Activated B cell treated with CpG ODN at 0.5 μM for 24 hours (primary cell): Measurements from ENCODE around the gene METTL13. TPM values are rescaled to one million over a fixed set of nuclear protein-coding genes. Genes with fewer than 3 reads are reported as not detected.

Experiments
- ATAC-seq: fragments of 200-7000 bp; cut with Tn5 transposase; one replicate; pipeline ENCODE4 v1.10.0; 2021; ENCODE audit warnings: low read depth, mild to moderate bottlenecking, moderate library complexity
- CTCF ChIA-PET: fragments of 350-600 bp; sonication (Branson Sonifier 250); formaldehyde crosslinking; loops from one replicate; lab custom pipeline; 2021; ENCODE audit warnings: antibody characterized with exemption; lab: Charles Lee
- POLR2A ChIA-PET: fragments of 350-600 bp; sonication (Branson Sonifier 250); formaldehyde crosslinking; loops from one replicate; lab custom pipeline; 2021; ENCODE audit warnings: antibody characterized with exemption; lab: Charles Lee
- DNase-seq: peaks from one replicate; pipeline ENCODE4 v3.0.0; 2022
- H3K27ac Mint-ChIP-seq: one replicate; pipeline ENCODE4 v1.8.0; 2020; ENCODE audit warnings: mixed read lengths
- H3K27me3 Mint-ChIP-seq: one replicate; pipeline ENCODE4 v1.8.0; 2021; ENCODE audit warnings: mixed read lengths
- H3K36me3 Mint-ChIP-seq: one replicate; pipeline ENCODE4 v1.8.0; 2021; ENCODE audit warnings: low read depth, mixed read lengths
- H3K4me1 Mint-ChIP-seq: one replicate; pipeline ENCODE4 v1.8.0; 2021; ENCODE audit warnings: mixed read lengths
- H3K4me3 Mint-ChIP-seq: one replicate; pipeline ENCODE4 v1.8.0; 2020; ENCODE audit warnings: mild to moderate bottlenecking, mixed read lengths
- H3K9me3 Mint-ChIP-seq: one replicate; pipeline ENCODE4 v1.8.0; 2020; ENCODE audit warnings: mixed read lengths
- CTCF ChIP-seq: fragments of 200-600 bp; IDR thresholded peaks from one replicate; pipeline ENCODE4 v1.8.0; 2022; ENCODE audit warnings: antibody characterized with exemption, mild to moderate bottlenecking
- intact Hi-C: fragments of 100-400 bp; cut with micrococcal nuclease; formaldehyde crosslinking; loops from one replicate; pipeline ENCODE4 v1.15.1; 2024
- total RNA-seq: library from RNA; stranded (reverse); gene quantifications from 2 replicates; pipeline ENCODE4 v1.2.3, GENCODE V29; 2022

The METTL13 gene
- total RNA-seq, 1 donor from 2014 or later, result 35.7 TPM

DNA sequence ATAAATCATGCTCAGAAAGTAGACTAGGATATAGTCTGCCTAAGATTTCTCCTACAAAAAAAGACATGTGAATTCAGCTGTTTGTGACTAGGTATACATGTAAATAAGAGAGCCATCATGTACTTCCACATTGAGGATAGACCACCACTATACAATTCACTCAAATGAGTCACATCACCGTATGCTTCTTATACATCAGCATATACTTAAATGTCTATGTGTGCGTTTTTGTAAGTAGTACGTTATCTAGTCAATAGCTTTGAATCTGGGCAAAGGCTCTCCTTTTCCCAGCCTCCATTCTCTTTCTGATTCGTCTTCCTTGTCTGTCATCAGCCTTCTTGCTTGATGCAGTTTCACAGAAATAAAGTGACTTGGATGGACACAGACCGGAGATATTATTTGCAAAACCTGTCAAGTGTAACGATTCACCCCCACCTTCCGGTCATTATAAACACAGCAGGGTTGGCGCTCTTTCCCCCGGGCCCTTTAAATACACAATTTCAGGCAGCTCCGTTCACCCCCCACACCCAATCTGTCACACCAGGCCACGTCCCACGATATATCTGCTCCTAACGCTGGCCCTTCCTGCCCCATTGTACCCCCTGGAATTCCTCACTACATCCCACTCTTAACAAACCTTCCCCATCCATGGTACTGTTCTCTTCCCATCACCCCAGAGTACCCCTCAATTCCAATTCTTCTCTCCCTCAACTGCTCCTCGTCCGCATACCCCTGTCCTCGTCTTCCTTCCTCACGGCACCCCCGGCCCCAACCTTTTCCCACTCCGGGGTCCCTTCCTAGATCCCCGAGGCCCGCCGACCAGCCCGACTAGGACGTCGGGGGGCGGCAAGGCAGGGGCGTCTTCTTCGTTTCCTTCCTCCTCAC, 40.2 kb upstream of the METTL13 start:
- ATAC-seq, result no peak
- Mint-ChIP-seq H3K27me3 (no peaks in the 10 kb centered on the region), H3K4me3 (peak overlapping the region; percentile 100), H3K9me3 (no peaks in the 10 kb centered on the region), H3K4me1 (peaks cover 37% of the 10 kb centered on the region), H3K27ac (peak overlapping the region; percentile 100), H3K36me3 (peaks cover 31% of the 10 kb centered on the region)
- no peak for TF ChIP-seq CTCF
- intact Hi-C loops, result loop anchor here (10.0 kb wide), 2 partner anchors 1206 to 1974 kb away; partner anchors contain the start of genes GORAB and KLHL20
- ChIA-PET CTCF (interaction anchor here (1.7 kb wide), 1 partner anchor 9 kb away, joined by 4 read pairs; no protein-coding TSS in a partner anchor), POLR2A (interaction anchor here (0.5 to 4.8 kb wide), 7 partner anchors 29 to 1848 kb away, joined by 3 to 86 read pairs (median 3); partner anchors contain the start of genes METTL13, PRRC2C, SCYL3 and SUCO)
- DNase-seq, result no peak

DNA sequence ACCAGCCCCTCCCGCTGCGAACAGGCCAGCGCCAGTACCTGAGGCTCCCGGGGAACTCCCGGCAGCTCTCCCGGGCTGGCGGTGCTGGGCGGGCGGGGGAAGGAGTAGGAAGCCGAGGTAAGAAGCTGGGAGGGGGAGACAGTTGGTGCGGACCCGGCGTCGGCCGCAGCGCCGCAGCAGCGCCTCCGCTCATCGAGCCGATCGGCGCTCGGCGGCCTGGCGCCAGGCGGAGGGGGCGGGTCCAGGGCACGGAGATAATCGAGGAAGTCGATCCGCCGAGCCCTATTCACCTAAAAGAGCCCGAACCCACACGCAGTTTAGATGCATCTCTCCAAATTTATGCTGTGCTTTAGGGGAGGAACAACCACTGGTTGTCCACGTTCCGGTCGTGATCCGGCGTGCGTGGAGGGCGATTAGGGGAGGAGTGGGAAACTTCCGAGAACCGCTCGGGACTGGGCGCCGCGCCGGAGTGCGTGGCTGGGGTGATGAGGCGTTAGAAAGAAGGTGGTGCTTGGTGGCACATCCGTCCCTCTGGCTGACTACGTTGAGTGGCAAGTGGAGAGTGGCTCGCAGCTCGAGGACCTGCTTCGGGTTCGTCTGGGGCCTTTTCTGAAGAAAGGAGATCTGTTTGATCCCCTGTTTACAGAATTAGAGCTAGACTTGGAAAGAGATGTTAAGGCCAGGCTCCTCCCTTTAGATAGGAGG, 39.4 kb upstream of the METTL13 start, which contains the start of gene VAMP4:
Gene VAMP4, minus strand, starts transcription at position 194 of the 705 bp plus-strand sequence. CDS start 3,651 bp downstream, outside the sequence.
- ATAC-seq (peak; percentile 93), DNase-seq (peak; percentile 82)
- ChIA-PET POLR2A (interaction anchor here (0.7 to 4.8 kb wide), 11 partner anchors 12 to 791 kb away, joined by 3 to 86 read pairs (median 4); partner anchors contain the start of genes DNM3, METTL13, PRRC2C and SUCO), CTCF (interaction anchor here (0.8 to 1.7 kb wide), 3 partner anchors 10 to 257 kb away, joined by 3 to 4 read pairs (median 3); partner anchors contain the start of genes METTL13 and PRRC2C)
- peak within 1 kb of the TSS; percentile 100 for H3K27ac Mint-ChIP-seq
- peaks cover 23% of the 10 kb centered on the region for H3K36me3 Mint-ChIP-seq
- no peak for TF ChIP-seq CTCF
- H3K4me1 Mint-ChIP-seq, result peaks cover 37% of the 10 kb centered on the region
- peak within 1 kb of the TSS; percentile 100 for H3K4me3 Mint-ChIP-seq
- intact Hi-C loops, result loop anchor here (1.0 to 10.0 kb wide), 7 partner anchors 39 to 1973 kb away; partner anchors contain the start of genes DNM3, GORAB, KLHL20 and METTL13
- H3K27me3 Mint-ChIP-seq, result no peaks in the 10 kb centered on the region
- H3K9me3 Mint-ChIP-seq, result no peaks in the 10 kb centered on the region

GRCh38 chr1:171742577-171742922, 38.9 kb upstream of the METTL13 start:
- ATAC-seq, result peak; percentile 6
- intact Hi-C loops, result loop anchor here (1.0 to 10.0 kb wide), 7 partner anchors 39 to 1972 kb away; partner anchors contain the start of genes DNM3, GORAB, KLHL20 and METTL13
- no peak for TF ChIP-seq CTCF
- DNase-seq, result no peak
- H3K27me3 Mint-ChIP-seq, result no peaks in the 10 kb centered on the region
- POLR2A ChIA-PET, result interaction anchor here (0.9 to 4.8 kb wide), 10 partner anchors 12 to 790 kb away, joined by 3 to 86 read pairs (median 4); partner anchors contain the start of genes DNM3, METTL13, PRRC2C and SUCO
- peak overlapping the region; percentile 100 for H3K4me3 Mint-ChIP-seq
- H3K27ac Mint-ChIP-seq, result peak overlapping the region; percentile 100
- CTCF ChIA-PET, result interaction anchor here (0.8 to 1.3 kb wide), 2 partner anchors 39 to 257 kb away, joined by 3 read pairs; partner anchors contain the start of genes METTL13 and PRRC2C
- H3K9me3 Mint-ChIP-seq, result no peaks in the 10 kb centered on the region
- H3K36me3 Mint-ChIP-seq, result peaks cover 22% of the 10 kb centered on the region
- peaks cover 37% of the 10 kb centered on the region for H3K4me1 Mint-ChIP-seq

DNA sequence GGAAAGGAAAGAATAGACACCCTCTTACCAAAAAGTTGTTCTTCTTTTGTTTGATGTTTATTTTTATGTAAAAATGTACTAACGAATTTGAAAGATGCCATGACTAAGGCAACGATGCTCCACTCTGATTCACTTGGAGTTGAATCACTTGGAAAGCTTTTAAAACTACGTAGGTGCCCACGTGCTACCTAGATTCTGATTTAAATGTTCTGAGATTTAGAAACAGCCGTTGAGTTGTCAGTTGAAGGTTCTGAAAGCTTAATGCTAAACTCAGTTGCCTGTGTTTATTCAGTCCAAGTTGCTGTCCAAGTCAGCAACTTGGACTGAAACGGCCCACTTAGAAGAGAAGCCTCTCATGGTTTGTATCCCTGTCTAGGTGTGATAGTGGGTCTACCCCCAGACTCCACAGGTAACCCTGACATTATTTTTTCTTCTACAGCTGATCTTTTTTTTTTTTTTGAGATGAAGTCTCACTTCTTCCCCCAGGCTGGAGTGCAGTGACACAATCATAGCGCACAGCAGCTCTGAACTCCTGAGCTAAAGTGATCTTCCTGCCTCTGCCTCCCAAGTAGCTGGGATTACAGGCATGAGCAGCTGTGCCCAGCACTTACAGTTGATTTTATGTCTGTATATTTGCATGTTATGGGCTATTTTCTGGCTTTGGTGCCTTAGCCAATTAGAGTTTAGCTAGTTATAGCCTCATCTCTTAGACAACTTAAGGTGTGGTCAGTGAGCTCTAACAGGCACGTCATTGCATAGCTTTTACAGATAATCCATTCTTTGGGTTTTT, 38.2 kb upstream of the METTL13 start:
- Mint-ChIP-seq H3K4me1 (peaks cover 37% of the 10 kb centered on the region), H3K36me3 (peaks cover 19% of the 10 kb centered on the region), H3K9me3 (no peaks in the 10 kb centered on the region), H3K27ac (peak overlapping the region; percentile 100), H3K4me3 (peak overlapping the region; percentile 100), H3K27me3 (no peaks in the 10 kb centered on the region)
- intact Hi-C loops, result loop anchor here (10.0 kb wide), 2 partner anchors 1208 to 1972 kb away; partner anchors contain the start of genes GORAB and KLHL20
- no peak for ATAC-seq
- ChIA-PET POLR2A (interaction anchor here (0.8 to 4.8 kb wide), 8 partner anchors 11 to 789 kb away, joined by 3 to 86 read pairs (median 4); partner anchors contain the start of genes DNM3, METTL13, PRRC2C and SUCO), CTCF (interaction anchor here (1.3 kb wide), 1 partner anchor 258 kb away, joined by 3 read pairs; the partner anchor contains the start of gene PRRC2C)
- DNase-seq, result no peak
- no peak for TF ChIP-seq CTCF
